HCT116 (cell line): ENCODE results near the gene ZNF624.

Experiments used
- POLR2A ChIP-seq: IDR thresholded peaks from 2 replicates; pipeline ENCODE4 v1.7.0; 2011; ENCODE audit warnings: borderline replicate concordance; ENCODE audit not compliant: insufficient read depth, insufficient read length; ENCODE audit errors: extremely low read depth
- SP1 ChIP-seq: IDR thresholded peaks from 2 replicates; pipeline ENCODE4 v1.6.1; 2012; ENCODE audit warnings: low read depth
- TF ChIP-seq, protein P1 (sequence below), 3 experiments: fragments of 200-600 bp in 1 of 3; sonication (generic) in 1 of 3; IDR thresholded peaks in 2 of 3; conservative IDR thresholded peaks in 1 of 3; 2 replicates each; pipeline ENCODE4 v1.5.1; 2012 to 2017; ENCODE audit warnings: low read depth in 2 of 3, low read length in 2 of 3, antibody characterized with exemption in 1 of 3, borderline replicate concordance in 1 of 3, control low read depth in 1 of 3, mild to moderate bottlenecking in 1 of 3, mixed read lengths in 1 of 3, mixed run types in 1 of 3, moderate library complexity in 1 of 3; ENCODE audit not compliant: insufficient read depth in 1 of 3
- TF ChIP-seq, protein P2 (sequence below): IDR thresholded peaks from 2 replicates; pipeline ENCODE4 v1.6.1; 2012

DNA sequence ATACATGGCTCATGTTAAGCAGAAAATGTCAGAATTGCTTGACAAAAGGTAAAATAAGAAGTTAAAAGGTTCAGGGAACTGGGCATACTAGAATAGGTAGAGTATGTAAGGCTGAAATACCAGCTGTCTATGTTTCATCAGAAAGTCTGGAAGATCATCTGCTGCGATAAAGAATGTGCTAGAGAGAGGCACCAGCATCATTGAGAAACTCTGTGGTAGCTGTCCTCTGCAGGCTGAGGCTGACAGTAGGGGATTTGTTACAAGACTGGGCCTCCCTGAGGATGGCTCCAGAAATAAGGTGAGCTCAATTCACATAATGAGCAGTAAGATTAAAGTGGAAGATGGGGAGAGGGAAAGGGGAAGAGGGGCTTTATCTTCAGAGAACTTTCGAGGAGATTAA, 80.2 kb downstream of the ZNF624 start:
- TF ChIP-seq, protein P1, sequence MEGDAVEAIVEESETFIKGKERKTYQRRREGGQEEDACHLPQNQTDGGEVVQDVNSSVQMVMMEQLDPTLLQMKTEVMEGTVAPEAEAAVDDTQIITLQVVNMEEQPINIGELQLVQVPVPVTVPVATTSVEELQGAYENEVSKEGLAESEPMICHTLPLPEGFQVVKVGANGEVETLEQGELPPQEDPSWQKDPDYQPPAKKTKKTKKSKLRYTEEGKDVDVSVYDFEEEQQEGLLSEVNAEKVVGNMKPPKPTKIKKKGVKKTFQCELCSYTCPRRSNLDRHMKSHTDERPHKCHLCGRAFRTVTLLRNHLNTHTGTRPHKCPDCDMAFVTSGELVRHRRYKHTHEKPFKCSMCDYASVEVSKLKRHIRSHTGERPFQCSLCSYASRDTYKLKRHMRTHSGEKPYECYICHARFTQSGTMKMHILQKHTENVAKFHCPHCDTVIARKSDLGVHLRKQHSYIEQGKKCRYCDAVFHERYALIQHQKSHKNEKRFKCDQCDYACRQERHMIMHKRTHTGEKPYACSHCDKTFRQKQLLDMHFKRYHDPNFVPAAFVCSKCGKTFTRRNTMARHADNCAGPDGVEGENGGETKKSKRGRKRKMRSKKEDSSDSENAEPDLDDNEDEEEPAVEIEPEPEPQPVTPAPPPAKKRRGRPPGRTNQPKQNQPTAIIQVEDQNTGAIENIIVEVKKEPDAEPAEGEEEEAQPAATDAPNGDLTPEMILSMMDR (IDR thresholded peaks at IDR 0.05 in 2 of 3, conservative IDR thresholded peaks at IDR 0.05 in 1 of 3; ENCODE audit: borderline replicate concordance in 1 of 3, insufficient read depth in 1 of 3, low read depth in 2 of 3, low read length in 2 of 3), result no peak
- TF ChIP-seq, protein P2, sequence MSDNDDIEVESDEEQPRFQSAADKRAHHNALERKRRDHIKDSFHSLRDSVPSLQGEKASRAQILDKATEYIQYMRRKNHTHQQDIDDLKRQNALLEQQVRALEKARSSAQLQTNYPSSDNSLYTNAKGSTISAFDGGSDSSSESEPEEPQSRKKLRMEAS, result no peak
- TF ChIP-seq POLR2A, result no peak
- TF ChIP-seq SP1, result no peak
